HEK293T (cell line): ENCODE measurements around the gene PBRM1.
"Not testable (repeated sequence)": the region's sequence is repeated elsewhere in the genome, so short reads cannot be mapped to it uniquely, and the experiment has no call there.

ENCODE experiments used
- CTCF ChIA-PET: fragments of 350-600 bp; formaldehyde crosslinking; extraction: SDS; loops from one replicate; lab custom pipeline; 2021; ENCODE audit warnings: antibody characterized with exemption, inconsistent platforms; lab: Yijun Ruan, JAX
- POLR2A ChIA-PET: fragments of 350-600 bp; formaldehyde crosslinking; extraction: SDS; loops from one replicate; lab custom pipeline; 2020; ENCODE audit warnings: antibody characterized with exemption, inconsistent platforms; lab: Yijun Ruan, JAX
- DNase-seq: peaks from one replicate; pipeline ENCODE4 v3.0.0; 2012; ENCODE audit warnings: mixed read lengths; ENCODE audit errors: extremely low spot score
- ARNT ChIP-seq: fragments of 450-650 bp; IDR thresholded peaks from 2 replicates; pipeline ENCODE4 v1.6.1; 2017; ENCODE audit warnings: mild to moderate bottlenecking
- BHLHE40 ChIP-seq: fragments of 450-650 bp; IDR thresholded peaks from 2 replicates; pipeline ENCODE4 v1.6.1; 2016; ENCODE audit warnings: mild to moderate bottlenecking, moderate library complexity, borderline replicate concordance
- CTBP1 ChIP-seq: fragments of 450-650 bp; IDR thresholded peaks from 2 replicates; pipeline ENCODE4 v1.6.1; 2016; ENCODE audit warnings: borderline replicate concordance
- ELF4 ChIP-seq: fragments of 450-650 bp; IDR thresholded peaks from 2 replicates; pipeline ENCODE4 v1.6.1; 2017; ENCODE audit warnings: antibody characterized with exemption
- FOXA1 ChIP-seq: fragments of 450-650 bp; IDR thresholded peaks from 2 replicates; pipeline ENCODE4 v1.6.1; 2016; ENCODE audit warnings: mild to moderate bottlenecking
- FOXK2 ChIP-seq: fragments of 450-650 bp; IDR thresholded peaks from 2 replicates; pipeline ENCODE4 v1.6.1; 2016; ENCODE audit warnings: mild to moderate bottlenecking
- FOXM1 ChIP-seq: fragments of 450-650 bp; IDR thresholded peaks from 2 replicates; pipeline ENCODE4 v1.6.1; 2017; ENCODE audit warnings: mild to moderate bottlenecking, borderline replicate concordance
- HDGF ChIP-seq: fragments of 450-650 bp; IDR thresholded peaks from 2 replicates; pipeline ENCODE4 v1.6.1; 2017; ENCODE audit warnings: antibody characterized with exemption, borderline replicate concordance
- L3MBTL2 ChIP-seq: fragments of 450-650 bp; conservative IDR thresholded peaks from 2 replicates; pipeline ENCODE4 v1.6.1; 2016; ENCODE audit warnings: mild to moderate bottlenecking
- LEF1 ChIP-seq: fragments of 450-650 bp; IDR thresholded peaks from 2 replicates; pipeline ENCODE4 v1.6.1; 2017; ENCODE audit warnings: mild to moderate bottlenecking, borderline replicate concordance
- NFRKB ChIP-seq: fragments of 450-650 bp; IDR thresholded peaks from 2 replicates; pipeline ENCODE4 v1.6.1; 2016; ENCODE audit warnings: mild to moderate bottlenecking, moderate library complexity
- SP1 ChIP-seq: fragments of 450-650 bp; IDR thresholded peaks from 2 replicates; pipeline ENCODE4 v1.6.1; 2017
- SUZ12 ChIP-seq: fragments of 450-650 bp; IDR thresholded peaks from 2 replicates; pipeline ENCODE4 v1.6.1; 2016; ENCODE audit warnings: mild to moderate bottlenecking
- TARDBP ChIP-seq: fragments of 450-650 bp; IDR thresholded peaks from 2 replicates; pipeline ENCODE4 v1.6.1; 2016
- ZNF384 ChIP-seq: fragments of 450-650 bp; IDR thresholded peaks from 2 replicates; pipeline ENCODE4 v1.6.1; 2016
- TF ChIP-seq, protein P1 (sequence below): fragments of 450-650 bp; IDR thresholded peaks from 2 replicates; pipeline ENCODE4 v1.6.1; 2016

The PBRM1 gene

DNA sequence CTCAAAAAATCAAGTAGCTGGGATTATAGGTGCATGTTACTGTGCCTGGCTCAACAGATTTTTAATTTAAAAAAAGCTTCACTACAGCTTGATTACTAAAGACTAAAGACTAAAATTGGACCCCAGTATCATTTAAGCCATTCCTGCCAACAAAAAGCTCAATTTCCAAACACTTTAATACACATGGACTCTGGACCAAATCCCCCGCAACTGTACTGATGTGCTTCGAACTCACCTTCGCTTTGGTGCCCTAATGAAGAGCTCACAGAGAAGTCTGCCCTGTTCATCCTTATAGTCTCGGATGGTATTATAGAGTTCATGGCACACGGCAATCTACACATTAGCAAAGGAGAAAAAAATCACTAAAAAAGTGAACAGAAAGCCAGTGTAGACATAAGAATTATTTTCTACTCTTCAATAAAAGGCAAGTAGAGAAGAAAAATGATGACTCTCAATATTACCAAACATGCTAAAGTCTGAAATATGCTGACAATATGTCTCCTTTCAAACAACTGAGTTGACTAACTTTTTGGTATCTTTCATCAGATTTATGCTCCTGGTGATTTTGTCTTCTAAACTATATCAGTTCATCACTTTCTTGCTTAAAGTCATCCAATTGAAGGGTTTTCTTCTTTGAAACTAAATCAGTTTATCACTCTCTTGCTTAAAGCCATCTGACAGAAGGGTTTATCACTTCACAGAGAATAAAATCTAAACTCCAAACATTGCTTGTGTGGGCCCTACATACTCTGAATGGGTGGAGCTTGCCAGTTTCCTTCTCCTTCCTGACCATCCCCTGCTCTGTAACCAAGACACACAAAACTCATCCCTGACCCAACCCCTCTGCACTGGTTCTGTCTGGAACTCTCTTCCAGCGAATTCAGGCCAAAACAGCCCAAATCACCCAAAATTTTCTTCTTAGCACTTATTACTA lies 7.2 kb downstream of the PBRM1 start:
- no peak for DNase-seq
- TF ChIP-seq NFRKB, result no peak
- TF ChIP-seq ARNT, result no peak
- no peak for TF ChIP-seq LEF1
- TF ChIP-seq, protein P1, sequence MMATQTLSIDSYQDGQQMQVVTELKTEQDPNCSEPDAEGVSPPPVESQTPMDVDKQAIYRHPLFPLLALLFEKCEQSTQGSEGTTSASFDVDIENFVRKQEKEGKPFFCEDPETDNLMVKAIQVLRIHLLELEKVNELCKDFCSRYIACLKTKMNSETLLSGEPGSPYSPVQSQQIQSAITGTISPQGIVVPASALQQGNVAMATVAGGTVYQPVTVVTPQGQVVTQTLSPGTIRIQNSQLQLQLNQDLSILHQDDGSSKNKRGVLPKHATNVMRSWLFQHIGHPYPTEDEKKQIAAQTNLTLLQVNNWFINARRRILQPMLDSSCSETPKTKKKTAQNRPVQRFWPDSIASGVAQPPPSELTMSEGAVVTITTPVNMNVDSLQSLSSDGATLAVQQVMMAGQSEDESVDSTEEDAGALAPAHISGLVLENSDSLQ, result no peak
- no peak for TF ChIP-seq CTBP1
- TF ChIP-seq SUZ12, result no peak
- TF ChIP-seq L3MBTL2, result no peak
- TF ChIP-seq FOXK2, result no peak
- TF ChIP-seq SP1, result no peak
- no peak for TF ChIP-seq ELF4
- TF ChIP-seq HDGF, result no peak
- no peak for TF ChIP-seq TARDBP
- no peak for TF ChIP-seq BHLHE40
- no peak for TF ChIP-seq ZNF384
- no peak for TF ChIP-seq FOXA1
- no peak for TF ChIP-seq FOXM1
- POLR2A ChIA-PET, result no interaction called here
- CTCF ChIA-PET, result interaction anchor here (0.7 kb wide), 1 partner anchor 213 kb away, joined by 3 read pairs; no protein-coding TSS in a partner anchor

DNA sequence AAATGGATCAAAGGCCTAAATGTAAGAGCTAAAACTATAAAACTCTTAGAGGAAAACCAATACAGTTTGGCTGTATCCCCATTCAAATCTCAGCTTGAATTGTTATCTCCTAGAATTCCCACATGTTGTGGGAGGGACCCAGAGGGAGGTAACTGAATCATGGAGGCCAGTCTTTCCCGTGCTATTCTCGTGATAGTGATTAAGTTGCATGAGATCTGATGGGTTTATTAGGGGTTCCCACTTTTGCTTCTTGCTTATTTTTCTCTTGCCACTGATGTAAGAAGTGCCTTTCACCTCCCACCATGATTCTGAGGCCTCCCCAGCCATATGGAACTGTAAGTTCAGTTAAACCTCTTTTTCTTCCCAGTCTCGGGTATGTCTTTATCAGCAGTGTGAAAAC lies 9.5 kb downstream of the PBRM1 start:
- DNase-seq, POLR2A ChIA-PET, CTCF ChIA-PET: not testable (repeated sequence)

DNA sequence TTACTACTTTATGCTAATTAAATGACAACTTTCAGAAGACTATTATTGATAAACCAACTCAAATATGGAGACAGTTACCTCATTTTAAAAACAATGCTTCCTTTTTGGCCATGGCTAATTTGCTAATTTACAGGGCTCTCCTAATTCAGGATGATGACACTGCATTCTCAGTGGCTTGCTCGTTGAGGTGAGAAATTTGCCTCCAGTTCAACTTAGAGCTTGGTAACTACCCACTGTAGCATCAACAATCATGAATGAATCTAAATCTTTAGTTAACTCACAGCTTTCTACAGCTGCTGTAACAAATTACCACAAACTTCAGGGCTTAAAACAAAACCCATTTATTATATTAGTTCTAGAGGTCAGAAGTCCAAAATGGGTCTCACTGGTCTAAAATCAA lies 14.0 kb downstream of the PBRM1 start:
- ChIA-PET CTCF (no interaction called here), POLR2A (no interaction called here)
- no peak for DNase-seq
- no peak for TF ChIP-seq FOXA1
- no peak for TF ChIP-seq TARDBP
- no peak for TF ChIP-seq SP1
- TF ChIP-seq L3MBTL2, result no peak
- TF ChIP-seq ZNF384, result no peak
- TF ChIP-seq NFRKB, result no peak
- no peak for TF ChIP-seq CTBP1
- TF ChIP-seq BHLHE40, result no peak

DNA sequence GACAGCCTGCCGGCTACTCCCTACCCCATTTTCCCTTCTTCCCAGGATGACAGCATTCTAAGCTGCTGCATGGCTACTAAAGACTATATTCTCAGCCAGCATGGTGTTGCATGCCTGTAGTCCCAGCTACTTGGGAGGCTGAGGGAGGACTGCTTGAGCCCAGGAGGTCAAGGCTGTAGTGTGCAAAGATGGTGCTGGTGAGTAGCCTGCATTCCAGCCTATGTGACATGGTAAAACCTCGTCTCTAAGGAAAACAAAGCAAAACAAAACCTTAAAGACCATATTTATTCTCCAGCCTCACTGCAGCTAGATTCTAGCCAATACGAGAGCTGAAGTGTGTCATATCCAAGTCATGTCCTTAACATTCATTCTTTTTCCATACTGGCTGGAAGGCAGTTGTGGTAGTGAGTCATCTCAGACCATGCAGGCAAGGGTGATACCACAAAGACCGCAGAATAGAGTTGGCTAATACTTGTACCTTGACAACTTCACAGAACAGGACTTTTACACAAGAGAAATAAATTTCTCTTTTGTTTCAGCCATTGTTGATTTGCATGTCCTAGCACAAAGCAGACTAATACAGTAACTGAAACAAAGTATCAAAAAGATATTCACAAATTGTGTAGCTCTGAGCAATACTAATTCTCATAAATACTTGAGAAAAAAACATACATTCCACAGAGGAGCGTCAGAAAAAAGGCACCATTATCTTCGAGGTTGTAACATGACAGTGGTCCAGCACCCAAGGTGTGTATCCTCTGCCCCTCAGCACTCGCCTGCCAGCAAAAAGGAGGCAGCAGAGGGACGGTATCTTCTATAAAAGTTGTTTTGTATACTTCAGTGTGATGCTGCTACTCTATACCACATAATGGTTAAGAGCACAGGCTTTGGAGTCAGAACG lies 14.8 kb downstream of the PBRM1 start:
- ChIA-PET POLR2A (no interaction called here), CTCF (no interaction called here)
- no peak for TF ChIP-seq SUZ12
- DNase-seq, result no peak

DNA sequence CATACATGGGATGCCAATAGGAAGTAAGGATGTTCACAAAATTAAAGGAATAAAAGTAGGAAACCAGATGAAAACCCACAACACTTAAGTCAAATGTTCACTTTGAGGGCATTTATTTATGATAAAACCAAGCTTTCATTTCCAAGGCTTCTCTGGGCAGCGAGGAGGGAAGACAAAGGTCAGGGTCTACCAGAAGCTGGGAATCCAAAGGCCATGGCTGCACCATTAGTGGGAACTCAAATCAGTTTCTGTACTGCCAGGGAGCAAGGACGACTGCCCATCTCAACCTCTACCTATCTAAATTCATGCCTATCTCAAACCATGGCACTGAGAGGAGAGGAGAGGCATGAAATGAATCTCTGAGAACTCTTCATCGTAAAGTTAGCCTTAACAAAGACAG lies 22.6 kb downstream of the PBRM1 start:
- DNase-seq, result no peak

DNA sequence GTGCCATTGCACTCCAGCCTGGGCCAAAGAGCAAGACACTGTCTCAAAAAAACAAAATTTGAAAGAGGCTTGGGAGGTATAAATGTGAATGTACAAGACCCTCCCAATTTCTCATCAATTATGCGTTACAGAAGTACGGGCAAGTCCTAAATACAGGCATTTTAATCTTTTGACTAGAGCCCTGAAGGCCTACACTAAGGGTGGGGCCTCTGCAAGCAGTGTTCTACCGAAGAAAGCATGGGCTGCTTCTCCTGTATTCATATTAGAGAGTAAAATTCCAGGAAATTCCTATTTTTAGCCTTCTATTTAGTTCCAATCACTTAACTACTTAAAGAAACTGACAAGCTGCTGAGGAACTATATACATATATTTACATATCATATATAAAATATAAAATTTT lies 25.7 kb downstream of the PBRM1 start:
- no peak for DNase-seq
- CTCF ChIA-PET, result no interaction called here
- POLR2A ChIA-PET, result no interaction called here
- TF ChIP-seq NFRKB, result no peak
- no peak for TF ChIP-seq ZNF384

More for the DNA sequence above, 22.6 kb downstream of the PBRM1 start:
- CTCF ChIA-PET, result no interaction called here
- POLR2A ChIA-PET, result no interaction called here
- TF ChIP-seq CTBP1 (no peak), SP1 (no peak)

DNA sequence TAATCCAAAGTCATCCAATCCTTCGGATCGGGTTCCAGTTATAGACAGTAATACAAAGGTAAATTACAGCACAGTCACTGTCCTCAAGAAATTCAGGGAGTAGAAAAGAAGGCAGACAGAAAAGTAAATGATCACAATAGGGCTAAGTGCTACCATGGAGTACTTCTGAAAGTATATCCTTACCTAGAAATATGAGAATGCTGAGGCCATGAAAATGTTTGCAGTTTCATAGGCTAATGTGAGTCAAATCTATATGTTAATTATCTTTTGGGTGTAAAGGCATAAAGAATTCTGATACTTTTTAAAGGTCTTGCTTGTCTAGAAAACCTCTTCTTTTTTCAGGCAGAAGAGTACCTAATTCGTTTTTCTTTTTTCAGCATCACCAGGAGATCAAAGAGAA lies 29.8 kb downstream of the PBRM1 start:
- TF ChIP-seq ELF4 (no peak), FOXM1 (no peak), FOXK2 (no peak), ZNF384 (no peak), TARDBP (no peak), NFRKB (no peak), BHLHE40 (no peak), LEF1 (no peak), L3MBTL2 (no peak), SUZ12 (no peak), CTBP1 (no peak), ARNT (no peak), FOXA1 (no peak), HDGF (no peak), SP1 (no peak)
- TF ChIP-seq, protein P1, result no peak
- CTCF ChIA-PET, result no interaction called here
- no peak for DNase-seq
- POLR2A ChIA-PET, result no interaction called here
